ENCODE data around the gene P4HA2. TPM values are rescaled to one million over a fixed set of nuclear protein-coding genes. Genes with fewer than 3 reads are reported as not detected.

Gene P4HA2
- total RNA-seq, 2 donors from 2014 or later: 5.5 to 20.1 TPM

DNA sequence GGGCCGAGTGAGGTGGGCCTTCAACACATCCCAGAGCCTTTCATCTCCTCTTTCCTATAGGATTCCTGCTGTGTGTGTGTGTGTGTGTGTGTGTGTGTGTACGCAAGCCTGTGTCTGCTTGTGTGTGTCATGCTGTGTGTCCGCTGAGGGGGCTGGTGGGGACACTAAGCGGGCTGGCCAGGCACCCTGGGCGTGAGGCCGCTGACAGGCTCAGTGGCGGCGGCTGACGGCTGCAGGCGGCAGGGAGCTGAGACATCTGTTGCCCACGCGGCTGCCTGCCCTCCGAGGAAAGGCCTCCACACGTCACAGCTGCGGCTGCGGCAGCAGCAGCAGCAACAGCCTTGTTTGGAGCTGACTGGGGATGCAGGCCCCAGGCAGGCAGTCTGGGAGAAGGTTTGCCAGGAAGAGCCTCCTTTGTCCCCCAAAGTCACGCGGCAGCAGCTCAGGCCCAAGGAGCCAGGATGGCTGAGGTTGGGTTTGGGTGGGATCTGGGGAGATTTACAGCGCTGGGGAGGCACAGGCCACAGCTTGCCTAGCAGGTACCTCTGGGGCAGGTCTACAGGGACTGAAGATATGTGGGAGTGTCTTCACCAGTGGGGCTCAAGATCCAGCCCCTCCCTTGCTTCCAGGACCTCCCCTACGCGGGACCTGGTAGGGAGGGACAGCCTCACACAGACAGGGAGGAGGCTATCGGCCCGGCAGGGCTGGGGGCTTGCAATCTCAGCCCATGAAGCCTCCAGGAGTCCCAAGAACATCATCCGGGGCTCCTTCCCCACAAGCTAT lies 31.6 kb upstream of the P4HA2 start:
- H3K4me3 Mint-ChIP-seq: no peak overlapping the region
- no peak for DNase-seq (ENCODE audit: low spot score)
- H3K27me3 Mint-ChIP-seq: peaks cover 11% of the 10 kb centered on the region in 2 donors

DNA sequence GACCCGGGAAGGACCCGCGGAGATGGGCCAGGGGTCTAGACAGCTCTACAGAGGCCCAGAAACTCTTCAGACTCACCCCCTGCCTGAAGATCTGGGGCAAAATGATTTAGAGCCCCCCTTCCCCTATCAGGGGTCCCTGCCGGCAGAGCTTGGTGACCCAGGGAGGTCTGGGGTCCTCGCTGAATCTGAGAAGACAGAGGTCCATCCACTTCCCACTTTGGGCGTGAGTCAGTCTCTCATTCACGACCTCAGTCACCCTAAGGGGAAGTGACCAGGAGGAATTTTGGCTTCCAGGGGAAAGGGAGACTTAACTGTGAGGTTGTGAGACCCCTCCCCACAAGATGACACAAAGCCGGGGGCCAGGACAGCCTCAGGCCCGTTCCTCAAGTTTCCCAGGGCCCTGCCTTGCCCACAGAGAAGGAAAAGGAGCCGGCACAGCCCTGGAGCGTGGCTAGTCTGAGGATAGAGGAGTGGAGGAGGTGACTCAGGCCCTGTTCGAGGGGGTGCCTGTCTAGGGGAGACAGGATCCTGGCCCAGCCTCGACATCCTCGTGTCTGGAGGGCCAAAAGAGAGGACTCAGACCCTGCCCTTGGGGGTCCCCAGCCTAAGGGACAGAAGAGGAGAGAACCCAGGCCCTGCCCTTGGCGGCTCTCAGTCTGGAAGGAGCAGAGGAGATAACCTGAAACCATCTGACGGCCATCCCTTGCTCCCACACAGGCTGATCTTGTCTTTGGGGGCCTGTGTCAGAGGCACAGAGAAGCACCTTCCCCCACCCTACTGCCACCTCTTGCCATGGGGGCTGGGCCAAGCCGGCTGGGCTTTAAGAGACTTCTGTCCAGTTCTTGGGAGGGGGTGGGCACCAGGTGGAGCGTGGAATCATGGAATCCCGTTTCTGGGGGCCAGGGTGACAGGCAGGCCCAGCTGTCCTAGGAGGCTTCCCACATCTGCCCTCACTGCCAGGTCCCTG lies 30.7 kb upstream of the P4HA2 start:
- H3K27me3 Mint-ChIP-seq: peaks cover 11% of the 10 kb centered on the region in 2 donors
- H3K4me1 Mint-ChIP-seq (ENCODE audit: low read depth in 2 of 2): peaks cover 0 to 5% of the 10 kb centered on the region in 2 donors
- ATAC-seq (no peak), DNase-seq (ENCODE audit: low spot score) (no peak)
- no peak overlapping the region for H3K27ac Mint-ChIP-seq
- H3K4me3 Mint-ChIP-seq: no peak overlapping the region
- H3K9me3 Mint-ChIP-seq: no peaks in the 10 kb centered on the region
- H3K36me3 Mint-ChIP-seq: no peaks in the 10 kb centered on the region

More for the DNA sequence above, 31.6 kb upstream of the P4HA2 start:
- Mint-ChIP-seq H3K9me3 (no peaks in the 10 kb centered on the region), H3K27ac (no peak overlapping the region), H3K36me3 (no peaks in the 10 kb centered on the region), H3K4me1 (ENCODE audit: low read depth in 2 of 2) (peaks cover 0 to 5% of the 10 kb centered on the region in 2 donors)
- ATAC-seq: no peak

DNA sequence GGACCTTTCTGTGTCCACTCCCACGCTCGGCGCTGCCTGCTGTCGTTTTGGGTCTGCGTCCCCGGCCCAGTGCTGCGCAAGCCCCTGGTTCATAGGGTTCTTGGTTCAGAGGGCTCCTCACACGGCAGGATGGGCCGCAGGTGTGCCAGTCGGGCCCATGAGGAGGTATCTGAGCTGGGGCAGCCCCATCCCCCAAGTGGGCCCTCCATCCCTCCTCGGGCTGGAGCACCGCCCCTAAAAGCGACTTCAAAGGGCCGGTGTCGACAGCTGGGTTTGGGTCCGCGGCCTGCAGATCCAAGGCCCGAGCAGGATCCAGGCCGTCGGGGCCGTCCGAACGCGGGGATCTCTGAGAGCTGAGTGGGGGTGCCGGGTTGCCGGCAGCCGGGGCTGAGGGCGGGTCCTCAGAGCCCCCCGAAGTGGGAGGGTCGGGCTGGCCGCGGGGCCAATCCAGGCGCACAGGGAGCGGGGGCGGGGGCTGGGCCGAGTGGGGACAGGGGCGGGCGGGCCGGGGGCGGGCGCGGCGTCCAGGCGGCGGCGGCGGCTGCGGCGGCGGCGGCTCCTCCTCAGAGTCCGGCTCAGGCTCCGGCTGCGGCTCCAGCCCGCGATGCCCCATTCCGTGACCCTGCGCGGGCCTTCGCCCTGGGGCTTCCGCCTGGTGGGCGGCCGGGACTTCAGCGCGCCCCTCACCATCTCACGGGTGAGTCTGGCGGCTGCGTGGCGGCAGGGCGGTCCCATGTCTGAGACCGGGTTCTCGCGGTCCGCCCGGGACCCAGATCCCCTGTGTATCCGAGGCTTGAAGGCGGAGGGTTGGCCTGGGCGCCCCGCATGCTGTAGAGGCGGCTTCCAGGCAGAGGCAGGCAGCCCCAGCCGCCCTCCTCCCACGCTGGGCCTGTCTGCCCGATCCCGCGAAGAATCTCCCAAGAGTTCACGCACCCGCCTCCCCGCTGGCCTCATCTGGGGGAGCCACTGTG lies 29.8 kb upstream of the P4HA2 start, which contains the start of gene PDLIM4:
Gene PDLIM4 (plus strand): TSS at position 566 of the 971 bp plus-strand sequence. CDS start 39 bp downstream, at position 605.
- Mint-ChIP-seq H3K27ac (peak within 1 kb of the TSS in 1 of 2 donors; percentile 13), H3K27me3 (peaks cover 11% of the 10 kb centered on the region in 2 donors), H3K9me3 (no peaks in the 10 kb centered on the region), H3K4me1 (ENCODE audit: low read depth in 2 of 2) (peaks cover 0 to 5% of the 10 kb centered on the region in 2 donors), H3K36me3 (no peaks in the 10 kb centered on the region), H3K4me3 (no peak within 1 kb of the TSS)
- ATAC-seq: no peak
- DNase-seq (ENCODE audit: low spot score): no peak

DNA sequence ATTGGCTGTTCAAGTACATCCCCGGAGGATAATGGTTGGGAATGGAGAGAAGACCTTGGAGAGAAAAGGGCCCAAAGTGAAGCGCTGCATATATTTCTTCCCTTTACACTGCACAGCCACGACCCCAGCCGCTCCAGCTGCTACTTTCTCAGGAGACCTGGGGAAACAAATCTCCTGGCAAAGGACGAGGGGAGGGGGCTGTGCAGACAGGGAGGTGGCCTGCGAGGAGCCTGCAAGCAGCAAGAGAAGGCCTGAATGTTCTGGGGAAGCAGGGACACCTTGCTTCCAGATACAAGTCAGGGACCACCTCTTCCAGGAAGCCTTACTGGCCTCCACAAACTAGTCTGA lies 29.1 kb upstream of the P4HA2 start:
- ATAC-seq (no peak), DNase-seq (ENCODE audit: low spot score) (no peak)
- H3K4me1 Mint-ChIP-seq (ENCODE audit: low read depth in 2 of 2): peaks cover 0 to 5% of the 10 kb centered on the region in 2 donors
- no peaks in the 10 kb centered on the region for H3K36me3 Mint-ChIP-seq
- no peak overlapping the region for H3K4me3 Mint-ChIP-seq
- H3K27ac Mint-ChIP-seq: peak overlapping the region in 1 of 2 donors; percentile 13
- H3K9me3 Mint-ChIP-seq: no peaks in the 10 kb centered on the region
- peaks cover 11% of the 10 kb centered on the region in 2 donors for H3K27me3 Mint-ChIP-seq

DNA sequence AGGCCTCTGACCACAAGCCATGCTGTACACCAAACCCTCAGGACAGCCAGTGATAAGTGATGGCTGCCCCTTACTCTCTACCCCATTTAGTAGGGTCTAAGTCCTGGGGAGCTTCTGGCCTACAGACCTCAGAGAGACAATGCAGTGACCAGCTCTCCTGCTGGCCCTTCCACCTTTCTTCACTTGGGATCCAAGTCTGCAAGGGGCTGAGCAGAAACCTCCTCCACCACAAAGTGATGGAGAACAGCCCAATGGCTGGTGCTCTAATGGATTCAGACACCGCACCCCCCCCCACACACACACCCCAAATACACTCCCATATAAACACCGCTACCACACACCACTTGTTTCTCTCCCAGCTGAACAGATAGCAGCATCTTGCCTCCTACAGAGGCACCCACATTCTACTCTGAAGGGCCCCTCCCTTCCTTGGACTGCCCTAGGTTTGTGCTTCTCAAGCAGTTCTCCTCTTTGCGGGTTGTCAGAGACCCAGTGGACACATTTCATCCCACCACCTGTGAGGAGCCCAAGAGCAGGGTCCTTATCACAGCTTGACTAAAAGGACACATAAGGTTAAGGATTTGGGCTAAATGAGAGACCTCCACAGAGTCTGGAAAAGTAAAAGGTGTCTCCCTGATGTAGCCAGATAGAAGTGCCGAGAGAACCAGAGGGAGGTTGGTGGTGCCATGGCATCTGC lies 28.6 kb upstream of the P4HA2 start:
- Mint-ChIP-seq H3K27ac (peak overlapping the region in 1 of 2 donors; percentile 13), H3K27me3 (peaks cover 11% of the 10 kb centered on the region in 2 donors), H3K9me3 (no peaks in the 10 kb centered on the region), H3K4me3 (no peak overlapping the region), H3K36me3 (no peaks in the 10 kb centered on the region), H3K4me1 (ENCODE audit: low read depth in 2 of 2) (peaks cover 0 to 5% of the 10 kb centered on the region in 2 donors)
- no peak for DNase-seq (ENCODE audit: low spot score)
- ATAC-seq: no peak

DNA sequence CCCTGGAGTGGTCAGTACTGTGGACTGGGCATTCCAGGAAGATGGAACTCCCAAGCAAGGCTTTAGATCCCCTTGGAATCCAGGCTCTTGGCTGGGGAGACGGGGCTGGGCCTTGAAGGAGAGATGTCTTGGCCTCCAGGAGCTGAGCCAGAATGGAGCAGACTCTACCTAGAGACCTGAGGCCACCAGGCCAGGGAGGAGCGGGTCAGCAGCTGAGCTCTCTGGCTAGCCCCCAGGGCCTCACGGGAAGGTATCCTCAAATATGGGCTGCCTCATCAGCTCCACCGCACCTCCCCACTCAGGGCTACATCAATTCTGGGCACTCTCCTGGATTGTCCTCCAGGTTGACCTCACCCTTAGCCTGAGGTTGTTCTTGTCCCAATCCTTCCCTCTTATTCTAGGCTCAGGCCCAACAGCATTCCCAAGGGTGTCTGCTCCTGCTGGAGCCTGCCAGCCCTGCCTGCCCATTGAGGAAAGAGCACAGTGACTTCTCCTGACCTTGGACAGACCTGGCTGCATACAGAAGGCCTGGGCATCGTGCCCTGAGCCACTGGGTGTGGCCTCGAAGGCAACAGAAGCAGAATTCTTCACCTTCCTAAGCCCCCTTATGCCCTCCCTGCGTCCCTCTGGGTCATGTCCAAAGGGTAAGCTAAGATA lies 26.8 kb upstream of the P4HA2 start:
- peaks cover 10 to 17% of the 10 kb centered on the region in 2 donors for H3K27me3 Mint-ChIP-seq
- DNase-seq (ENCODE audit: low spot score): peak; percentile 46
- no peak overlapping the region for H3K27ac Mint-ChIP-seq
- H3K9me3 Mint-ChIP-seq: no peaks in the 10 kb centered on the region
- no peak overlapping the region for H3K4me3 Mint-ChIP-seq
- no peaks in the 10 kb centered on the region for H3K36me3 Mint-ChIP-seq
- H3K4me1 Mint-ChIP-seq (ENCODE audit: low read depth in 2 of 2): no peaks in the 10 kb centered on the region
- no peak for ATAC-seq

DNA sequence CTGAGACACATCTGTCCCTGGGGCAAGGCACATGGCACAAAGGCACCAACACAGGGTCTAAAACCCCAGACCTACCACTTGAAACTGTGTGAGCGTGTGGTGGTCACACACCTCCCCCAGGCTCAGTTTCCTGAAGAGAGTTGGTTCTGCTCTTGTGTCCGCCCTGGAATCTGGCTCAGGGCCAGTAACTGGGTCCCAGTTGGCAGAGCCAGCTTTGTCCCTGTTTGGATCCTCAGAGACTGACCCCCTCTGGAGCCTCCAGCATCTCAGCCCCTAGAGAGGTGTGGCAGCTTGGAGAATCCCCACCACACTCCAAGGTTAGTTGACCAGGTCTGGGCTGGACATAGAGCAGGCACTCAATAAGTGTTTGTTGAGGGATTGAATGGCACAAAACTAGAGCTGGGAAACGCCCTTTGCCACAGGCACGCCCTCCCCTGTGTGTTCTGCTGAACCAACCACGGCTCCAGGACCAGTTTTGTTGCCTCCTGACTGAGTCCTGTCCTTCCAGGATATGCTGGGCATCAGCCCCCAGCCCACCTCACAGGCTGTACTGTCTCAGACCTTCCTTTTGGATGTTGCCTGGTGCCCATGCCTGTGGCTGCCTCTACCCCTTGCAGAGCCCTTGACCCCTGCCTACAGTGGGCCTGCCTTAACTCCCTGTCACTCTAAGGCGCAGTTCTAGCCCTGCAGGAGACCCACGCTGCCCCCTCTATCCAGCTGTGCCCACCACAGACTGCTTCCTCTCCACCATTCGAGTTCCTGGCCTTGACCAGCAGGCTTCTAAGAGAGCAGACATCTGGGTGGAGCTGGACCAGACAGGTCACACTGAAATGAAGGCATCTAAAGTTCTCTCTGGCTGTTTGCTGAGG lies 26.0 kb upstream of the P4HA2 start:
- H3K27me3 Mint-ChIP-seq: peaks cover 10 to 17% of the 10 kb centered on the region in 2 donors
- no peak overlapping the region for H3K4me3 Mint-ChIP-seq
- DNase-seq (ENCODE audit: low spot score): peak; percentile 44
- no peak overlapping the region for H3K27ac Mint-ChIP-seq
- no peaks in the 10 kb centered on the region for H3K9me3 Mint-ChIP-seq
- ATAC-seq: peak; percentile 18 to 28
- no peaks in the 10 kb centered on the region for H3K4me1 Mint-ChIP-seq (ENCODE audit: low read depth in 2 of 2)
- no peaks in the 10 kb centered on the region for H3K36me3 Mint-ChIP-seq

DNA sequence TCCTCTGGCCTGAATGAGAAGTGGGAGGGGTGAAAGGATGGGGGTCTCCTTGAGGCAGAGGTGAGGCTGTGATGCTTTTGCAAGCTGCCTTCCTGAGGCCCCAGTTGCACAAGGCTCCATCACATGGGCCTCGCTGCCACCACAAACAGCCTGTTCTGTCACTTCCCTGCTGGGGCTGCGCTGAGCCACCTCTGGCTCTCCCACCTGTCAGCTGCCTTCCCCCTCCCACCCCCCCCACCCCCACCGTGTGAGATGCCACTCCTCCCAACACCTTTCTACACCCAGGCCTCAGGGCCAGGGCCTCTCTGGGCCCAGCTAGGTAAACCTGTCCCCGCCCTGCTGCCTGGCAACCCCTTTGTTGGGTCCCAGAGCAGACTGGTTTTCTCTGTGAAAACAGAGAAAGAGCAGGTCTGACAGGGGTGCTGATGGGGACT lies 25.4 kb upstream of the P4HA2 start:
- peaks cover 10 to 17% of the 10 kb centered on the region in 2 donors for H3K27me3 Mint-ChIP-seq
- H3K4me3 Mint-ChIP-seq: no peak overlapping the region
- no peaks in the 10 kb centered on the region for H3K4me1 Mint-ChIP-seq (ENCODE audit: low read depth in 2 of 2)
- no peaks in the 10 kb centered on the region for H3K36me3 Mint-ChIP-seq
- H3K9me3 Mint-ChIP-seq: no peaks in the 10 kb centered on the region
- ATAC-seq: no peak
- no peak overlapping the region for H3K27ac Mint-ChIP-seq
- peak; percentile 13 for DNase-seq (ENCODE audit: low spot score)

DNA sequence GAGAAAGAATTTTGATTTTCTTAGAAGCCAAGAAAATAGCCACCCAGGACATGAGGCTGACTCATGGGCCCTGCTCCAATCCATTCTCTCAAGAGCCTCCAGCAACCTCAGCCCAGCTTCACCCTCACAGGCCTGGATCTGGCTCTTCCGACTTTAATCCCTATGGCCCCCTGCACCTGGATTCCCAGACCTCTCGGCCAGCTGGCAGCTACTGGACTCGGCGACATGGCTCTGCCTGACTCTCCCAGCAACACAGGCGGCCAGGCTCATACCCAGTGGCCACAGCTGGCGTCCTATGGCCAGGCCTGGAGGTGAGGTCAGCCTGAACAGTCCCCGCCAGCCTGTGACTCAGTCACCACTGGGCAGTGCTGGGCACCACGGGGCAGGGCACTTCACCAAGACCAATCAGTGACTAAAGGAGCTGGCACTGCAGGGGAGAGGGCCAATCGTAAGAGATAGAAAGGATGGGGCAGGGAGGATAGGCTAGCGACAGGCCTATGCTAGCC lies 23.6 kb upstream of the P4HA2 start:
- Mint-ChIP-seq H3K4me3 (no peak overlapping the region), H3K4me1 (ENCODE audit: low read depth in 2 of 2) (no peaks in the 10 kb centered on the region), H3K27me3 (peaks cover 6 to 18% of the 10 kb centered on the region in 2 donors), H3K9me3 (no peaks in the 10 kb centered on the region), H3K27ac (no peak overlapping the region), H3K36me3 (peaks cover 9% of the 10 kb centered on the region)
- ATAC-seq (peak in 1 of 2 donors; percentile 43), DNase-seq (ENCODE audit: low spot score) (peak; percentile 59)

DNA sequence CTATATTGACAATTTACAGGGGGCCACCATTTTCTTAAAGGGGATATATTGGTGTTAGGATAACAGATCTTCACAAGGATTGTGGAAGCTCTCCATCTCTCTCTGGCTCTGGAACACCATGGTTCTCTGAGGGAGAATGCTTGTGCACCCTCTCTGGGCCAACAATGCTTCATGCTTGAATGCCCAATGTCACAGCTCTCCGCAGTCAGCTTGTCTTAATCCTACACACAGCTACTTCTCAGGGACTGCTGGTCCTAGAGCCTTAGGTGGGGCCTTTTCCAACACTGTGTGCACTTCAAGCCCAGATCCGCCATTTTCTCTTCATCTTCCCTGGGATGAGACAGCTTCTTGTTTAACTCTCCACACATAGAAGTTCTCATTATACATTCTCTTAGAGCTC lies 22.9 kb upstream of the P4HA2 start:
- no peak overlapping the region for H3K27ac Mint-ChIP-seq
- H3K9me3 Mint-ChIP-seq: peaks cover 3% of the 10 kb centered on the region
- no peak overlapping the region for H3K4me3 Mint-ChIP-seq
- no peaks in the 10 kb centered on the region for H3K4me1 Mint-ChIP-seq (ENCODE audit: low read depth in 2 of 2)
- H3K36me3 Mint-ChIP-seq: peaks cover 14% of the 10 kb centered on the region
- peaks cover 6 to 21% of the 10 kb centered on the region in 2 donors for H3K27me3 Mint-ChIP-seq
- DNase-seq (ENCODE audit: low spot score): no peak
- ATAC-seq: no peak

DNA sequence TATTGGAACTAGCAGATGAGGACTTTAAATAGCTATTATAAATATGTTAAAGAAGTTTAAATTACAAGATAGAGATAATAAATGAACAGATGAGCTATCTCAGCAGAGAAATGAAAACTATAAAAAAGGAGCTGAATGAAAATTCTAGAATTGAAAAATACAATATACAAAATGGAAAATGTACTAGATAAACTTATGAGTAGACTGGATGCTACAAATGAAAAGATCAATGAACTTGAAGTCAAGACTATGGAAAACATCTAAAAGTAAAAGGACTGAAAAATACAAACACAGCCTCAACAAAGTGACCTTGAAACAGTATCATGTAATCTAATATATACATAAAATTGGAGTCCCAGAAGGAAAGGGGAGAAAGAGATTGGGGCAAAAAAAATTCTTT lies 19.2 kb upstream of the P4HA2 start:
- no peak for DNase-seq (ENCODE audit: low spot score)
- Mint-ChIP-seq H3K9me3 (peaks cover 11% of the 10 kb centered on the region), H3K4me3 (no peak overlapping the region), H3K4me1 (ENCODE audit: low read depth in 2 of 2) (no peaks in the 10 kb centered on the region), H3K27me3 (peaks cover 16 to 35% of the 10 kb centered on the region in 2 donors), H3K36me3 (peaks cover 28% of the 10 kb centered on the region), H3K27ac (no peak overlapping the region)
- ATAC-seq: no peak
